H1 (cell line): Measurements from ENCODE around the gene TMTC4. TPM values are rescaled to one million over a fixed set of nuclear protein-coding genes. Genes with fewer than 3 reads are reported as not detected.

ENCODE experiments used
- GABPA ChIP-seq: IDR thresholded peaks from 2 replicates; pipeline ENCODE4 v1.6.1; 2011; ENCODE audit warnings: mild to moderate bottlenecking, low read length, moderate library complexity, borderline replicate concordance; ENCODE audit not compliant: insufficient read depth
- MAX ChIP-seq: IDR thresholded peaks from 2 replicates; pipeline ENCODE4 v1.6.1; 2012; ENCODE audit warnings: inconsistent platforms
- polyA plus RNA-seq, 7 experiments: library from polyadenylated mRNA; depleted of rRNA in 3 of 7; stranded (reverse) in 5 of 7; unstranded in 2 of 7; fragments of >200 nt in 5 of 7; fragments of 200-250 nt in 2 of 7; gene quantifications; 1 replicate in 5 of 7; 2 replicates in 1 of 7; 4 replicates in 1 of 7; pipeline versions ENCODE4 v1.2.1 to v1.2.3, GENCODE V29; 2011 to 2013; ENCODE audit warnings: missing spikeins in 2 of 7, mixed read lengths in 2 of 7
- total RNA-seq: library from RNA; stranded (reverse); fragmentation: NEBNext Ultra II Directional; extraction: Animal tissue kit (Norgen Biotek cat#: 25700); gene quantifications from 2 replicates; pipeline ENCODE4 v1.2.1, GENCODE V29; 2021

Gene TMTC4
- total and polyA plus RNA-seq, 2 of the 8 experiments (the other 6 are each of a cell fraction or from before 2014, with no cell fraction given), result 26.3 to 42.6 TPM

- TF ChIP-seq GABPA, result no peak
- no peak for TF ChIP-seq MAX
Observed at GRCh38 chr13:100559886-100560285, 114.7 kb downstream of the TMTC4 start (continued).

Other genes starting within 250 kb of the TMTC4 start
- 0.77 and 1.5 TPM in 2 replicates for gene GGACT, start 86.0 kb downstream of the TMTC4 start, total RNA-seq
- gene GGACT, start 86.0 kb downstream of the TMTC4 start, polyA plus RNA-seq (2011; rRNA removed), result 1.1 TPM in 2 replicates